Measurements from ENCODE around the gene TSPAN9. TPM values are rescaled to one million over a fixed set of nuclear protein-coding genes. Genes with fewer than 3 reads are reported as not detected.

The TSPAN9 gene
- total RNA-seq, 3 donors from 2014 or later (not counting 1 experiment from before 2014, with no cell fraction given): 0.86 to 1.6 (median 1.1) TPM

- Mint-ChIP-seq H3K27ac (no peak overlapping the region), H3K4me3 (no peak overlapping the region), H3K36me3 (no peaks in the 10 kb centered on the region), H3K27me3 (ENCODE audit: low read depth in 2 of 2) (peaks cover 6% of the 10 kb centered on the region in 2 donors), H3K4me1 (no peaks in the 10 kb centered on the region), H3K9me3 (no peaks in the 10 kb centered on the region)
- DNase-seq: no peak
- no peaks in the 10 kb centered on the region for H3K36me3 ChIP-seq (ENCODE audit: control insufficient read depth, insufficient read depth, low read length)
- H3K27ac ChIP-seq (ENCODE audit: low read length): no peak overlapping the region
- intact Hi-C loops (cut with micrococcal nuclease): loop anchor here (5.0 kb wide), 1 partner anchor 138 kb away; no protein-coding TSS in a partner anchor
- WGBS (ENCODE audit: insufficient coverage): 86% methylated on average over 9 of the region's 9 CpGs
- no peak for TF ChIP-seq CTCF (IDR thresholded peaks at IDR 0.05)
- ATAC-seq: no peak
- no peaks in the 10 kb centered on the region for H3K9me3 ChIP-seq (ENCODE audit: control insufficient read depth, insufficient read depth, low read length)
- no peaks in the 10 kb centered on the region for H3K27me3 ChIP-seq (ENCODE audit: control insufficient read depth, insufficient read depth, low read length)
- no peaks in the 10 kb centered on the region for H3K4me1 ChIP-seq (ENCODE audit: control insufficient read depth, insufficient read depth, low read length)
- H3K4me3 ChIP-seq (ENCODE audit: low read length): no peak overlapping the region
Measured at GRCh38 chr12:3139760-3140159, 62.6 kb downstream of the TSPAN9 start.

- Histone ChIP-seq H3K9me3 (ENCODE audit: control insufficient read depth, insufficient read depth, low read length) (no peaks in the 10 kb centered on the region), H3K4me3 (ENCODE audit: low read length) (no peak overlapping the region), H3K4me1 (ENCODE audit: control insufficient read depth, insufficient read depth, low read length) (no peaks in the 10 kb centered on the region), H3K27me3 (ENCODE audit: control insufficient read depth, insufficient read depth, low read length) (no peaks in the 10 kb centered on the region), H3K36me3 (ENCODE audit: control insufficient read depth, insufficient read depth, low read length) (no peaks in the 10 kb centered on the region), H3K27ac (ENCODE audit: low read length) (no peak overlapping the region)
- Mint-ChIP-seq H3K27ac (no peak overlapping the region), H3K9me3 (no peaks in the 10 kb centered on the region), H3K4me1 (no peaks in the 10 kb centered on the region), H3K4me3 (no peak overlapping the region), H3K36me3 (no peaks in the 10 kb centered on the region), H3K27me3 (ENCODE audit: low read depth in 2 of 2) (peaks cover 5 to 6% of the 10 kb centered on the region in 2 donors)
- intact Hi-C loops (cut with micrococcal nuclease): no loop called here
- ATAC-seq (no peak), DNase-seq (no peak)
- WGBS (ENCODE audit: insufficient coverage): 86% methylated on average over 9 of the region's 9 CpGs
- TF ChIP-seq CTCF (IDR thresholded peaks at IDR 0.05): no peak
Measured at GRCh38 chr12:3140284-3140683, 63.1 kb downstream of the TSPAN9 start.

GRCh38 chr12:3141339-3142321 lies 64.5 kb downstream of the TSPAN9 start:
- no peak for DNase-seq

More at GRCh38 chr12:3141339-3142321, 64.5 kb downstream of the TSPAN9 start:
- intact Hi-C loops (cut with micrococcal nuclease): no loop called here
- H3K27me3 Mint-ChIP-seq (ENCODE audit: low read depth in 2 of 2): peaks cover 5 to 6% of the 10 kb centered on the region in 2 donors
- Histone ChIP-seq H3K27ac (ENCODE audit: low read length) (no peak overlapping the region), H3K27me3 (ENCODE audit: control insufficient read depth, insufficient read depth, low read length) (no peaks in the 10 kb centered on the region), H3K36me3 (ENCODE audit: control insufficient read depth, insufficient read depth, low read length) (no peaks in the 10 kb centered on the region), H3K4me1 (ENCODE audit: control insufficient read depth, insufficient read depth, low read length) (no peaks in the 10 kb centered on the region), H3K4me3 (ENCODE audit: low read length) (no peak overlapping the region), H3K9me3 (ENCODE audit: control insufficient read depth, insufficient read depth, low read length) (no peaks in the 10 kb centered on the region)
- no peaks in the 10 kb centered on the region for H3K9me3 Mint-ChIP-seq
- H3K27ac Mint-ChIP-seq: no peak overlapping the region
- TF ChIP-seq CTCF (IDR thresholded peaks at IDR 0.05): no peak
- no peak for ATAC-seq
- WGBS (ENCODE audit: insufficient coverage): 86% methylated on average over 25 of the region's 25 CpGs
- H3K4me3 Mint-ChIP-seq: no peak overlapping the region
- no peaks in the 10 kb centered on the region for H3K36me3 Mint-ChIP-seq
- H3K4me1 Mint-ChIP-seq: no peaks in the 10 kb centered on the region

Measured in natural killer cell (primary cell).